ENCODE results near the gene EIF3L. TPM values are rescaled to one million over a fixed set of nuclear protein-coding genes. Genes with fewer than 3 reads are reported as not detected.

The EIF3L gene
- total and polyA plus RNA-seq, 9 of the 15 experiments (the other 6 are each of a cell fraction or from before 2014, with no cell fraction given): 257 to 699 (median 368) TPM

DNA sequence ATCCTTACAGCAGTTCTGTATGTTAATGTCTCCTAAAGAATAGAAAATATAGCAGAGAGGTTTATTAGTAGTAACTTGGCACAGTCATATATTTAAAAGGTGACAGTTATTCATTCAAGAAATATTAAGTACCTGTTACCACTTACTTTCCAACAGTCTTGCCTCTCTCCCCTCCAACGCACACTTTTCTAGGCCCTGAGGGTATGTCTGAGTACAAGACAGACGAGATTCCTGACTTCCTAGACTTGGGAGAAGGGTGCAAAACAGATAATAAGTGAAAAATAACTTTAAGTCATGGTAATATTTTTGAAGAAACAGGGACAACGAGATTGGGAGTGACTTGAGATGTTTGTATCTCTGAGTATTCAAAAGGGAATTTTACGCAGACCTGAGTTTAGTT, 1.6 kb downstream of the EIF3L start (continued):
- no peak for TF ChIP-seq TSC22D4 (tag; IDR thresholded peaks at IDR 0.05)
- no peak for TF ChIP-seq KLF6 (CRISPR knock-in tag; IDR thresholded peaks at IDR 0.05; ENCODE audit: borderline replicate concordance)
- TF ChIP-seq LARP7 (IDR thresholded peaks at IDR 0.05): no peak
- TF ChIP-seq, protein P1, sequence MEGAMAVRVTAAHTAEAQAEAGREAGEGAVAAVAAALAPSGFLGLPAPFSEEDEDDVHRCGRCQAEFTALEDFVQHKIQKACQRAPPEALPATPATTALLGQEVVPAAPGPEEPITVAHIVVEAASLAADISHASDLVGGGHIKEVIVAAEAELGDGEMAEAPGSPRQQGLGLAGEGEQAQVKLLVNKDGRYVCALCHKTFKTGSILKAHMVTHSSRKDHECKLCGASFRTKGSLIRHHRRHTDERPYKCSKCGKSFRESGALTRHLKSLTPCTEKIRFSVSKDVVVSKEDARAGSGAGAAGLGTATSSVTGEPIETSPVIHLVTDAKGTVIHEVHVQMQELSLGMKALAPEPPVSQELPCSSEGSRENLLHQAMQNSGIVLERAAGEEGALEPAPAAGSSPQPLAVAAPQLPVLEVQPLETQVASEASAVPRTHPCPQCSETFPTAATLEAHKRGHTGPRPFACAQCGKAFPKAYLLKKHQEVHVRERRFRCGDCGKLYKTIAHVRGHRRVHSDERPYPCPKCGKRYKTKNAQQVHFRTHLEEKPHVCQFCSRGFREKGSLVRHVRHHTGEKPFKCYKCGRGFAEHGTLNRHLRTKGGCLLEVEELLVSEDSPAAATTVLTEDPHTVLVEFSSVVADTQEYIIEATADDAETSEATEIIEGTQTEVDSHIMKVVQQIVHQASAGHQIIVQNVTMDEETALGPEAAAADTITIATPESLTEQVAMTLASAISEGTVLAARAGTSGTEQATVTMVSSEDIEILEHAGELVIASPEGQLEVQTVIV (CRISPR knock-in tag; IDR thresholded peaks at IDR 0.05; ENCODE audit: borderline replicate concordance): no peak
- TF ChIP-seq YY1 (IDR thresholded peaks at IDR 0.05; ENCODE audit: borderline replicate concordance in 1 of 3, control insufficient read depth in 1 of 3, extremely low read depth in 1 of 3, insufficient read depth in 3 of 3, insufficient read length in 1 of 3, insufficient replicate concordance in 2 of 3, low read depth in 1 of 3, low read length in 2 of 3): no peak
- no peak for TF ChIP-seq FOXJ3 (CRISPR knock-in tag; IDR thresholded peaks at IDR 0.05)
- TF ChIP-seq, protein P2, sequence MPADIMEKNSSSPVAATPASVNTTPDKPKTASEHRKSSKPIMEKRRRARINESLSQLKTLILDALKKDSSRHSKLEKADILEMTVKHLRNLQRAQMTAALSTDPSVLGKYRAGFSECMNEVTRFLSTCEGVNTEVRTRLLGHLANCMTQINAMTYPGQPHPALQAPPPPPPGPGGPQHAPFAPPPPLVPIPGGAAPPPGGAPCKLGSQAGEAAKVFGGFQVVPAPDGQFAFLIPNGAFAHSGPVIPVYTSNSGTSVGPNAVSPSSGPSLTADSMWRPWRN (IDR thresholded peaks at IDR 0.05; ENCODE audit: low read depth): no peak
- no peak for TF ChIP-seq PHTF2 (CRISPR knock-in tag; IDR thresholded peaks at IDR 0.05)
- no peak for TF ChIP-seq ZNF224 (CRISPR knock-in tag; IDR thresholded peaks at IDR 0.05)
- TF ChIP-seq NR1H2 (CRISPR knock-in tag; IDR thresholded peaks at IDR 0.05): no peak

All from K562 (cell line).